ENCODE results near the gene ARID5B. TPM values are rescaled to one million over a fixed set of nuclear protein-coding genes. Genes with fewer than 3 reads are reported as not detected.
A peak's percentile ranks its signal among the peaks of the same experiment; 100 is the strongest.

The ARID5B gene
- total RNA-seq, 3 donors from 2014 or later: 21.9 to 34.1 (median 22.4) TPM

DNA sequence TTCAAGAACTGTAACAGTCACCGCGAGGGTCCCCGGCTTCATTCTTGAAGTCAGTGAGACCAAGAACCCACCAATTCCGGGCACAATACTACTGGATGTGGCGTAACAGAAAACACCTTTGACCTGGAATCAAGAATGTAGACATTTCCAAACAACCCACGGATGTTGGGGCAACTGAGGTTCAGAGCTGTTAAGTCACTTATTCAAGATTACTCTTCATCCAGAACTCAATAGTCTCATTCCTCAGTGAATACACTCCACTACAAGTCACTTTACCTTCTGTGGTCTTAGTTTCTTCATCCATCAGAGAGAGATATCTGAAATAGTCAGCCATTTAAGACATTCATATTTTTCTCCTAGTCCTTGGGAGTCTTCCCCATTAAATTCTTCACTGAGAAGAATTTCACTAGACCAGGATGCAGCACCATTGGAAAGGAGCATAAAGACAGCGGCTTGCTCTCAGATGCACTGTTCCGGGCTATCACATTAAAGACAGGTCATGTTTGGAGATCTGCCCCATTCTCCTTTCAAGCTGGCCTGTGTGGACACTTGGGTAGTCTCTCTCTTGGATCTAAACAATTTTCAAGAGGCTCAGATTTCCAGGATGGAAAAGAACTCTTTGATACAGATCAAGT is 32.3 kb upstream of the ARID5B start:
- H3K36me3 ChIP-seq (ENCODE audit: low read depth): no peaks in the 10 kb centered on the region
- intact Hi-C loops (cut with DNase I, micrococcal nuclease): no loop called here
- DNase-seq (no peak), ATAC-seq (peak; percentile 47)
- no peak overlapping the region for H3K4me3 ChIP-seq
- no peaks in the 10 kb centered on the region for H3K9me3 ChIP-seq
- TF ChIP-seq CTCF (IDR thresholded peaks at IDR 0.05): no peak
- peaks cover 3% of the 10 kb centered on the region for H3K4me1 ChIP-seq (ENCODE audit: low read depth)

DNA sequence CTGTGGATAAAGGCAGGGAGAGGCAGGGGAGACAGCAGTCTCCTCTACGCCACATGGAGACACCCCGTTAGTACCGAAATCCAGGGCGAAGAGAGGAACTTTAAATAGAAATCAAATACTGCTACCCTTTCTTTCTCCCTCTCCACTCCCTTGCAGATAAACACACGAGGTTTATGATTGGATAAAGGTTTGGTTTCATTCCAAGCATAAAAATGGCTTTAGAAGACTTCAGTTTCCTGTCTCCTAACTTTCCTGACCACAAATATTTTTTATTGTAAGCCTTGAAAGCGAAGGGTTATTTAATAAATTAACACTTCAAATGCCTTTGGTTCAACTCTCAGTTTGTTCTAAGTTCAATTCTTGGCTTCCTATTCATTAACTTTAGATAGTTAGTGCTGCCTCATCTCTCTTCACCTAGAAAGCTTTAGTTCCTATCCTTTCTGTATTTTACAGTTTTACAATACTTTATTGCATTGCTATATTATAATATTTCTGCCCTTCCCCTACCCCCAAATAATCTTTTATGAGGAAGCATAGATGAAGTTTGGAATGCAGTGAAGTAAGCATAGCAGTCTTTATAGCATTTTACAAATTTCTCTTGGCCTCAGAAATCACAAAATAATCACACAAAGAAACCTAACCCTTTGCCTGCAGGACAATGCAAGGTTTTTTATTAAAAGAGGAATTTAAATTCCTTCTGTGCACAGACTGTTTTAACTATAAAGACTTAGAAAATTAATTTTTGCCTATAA is 31.5 kb upstream of the ARID5B start:
- peaks cover 3% of the 10 kb centered on the region for H3K4me1 ChIP-seq (ENCODE audit: low read depth)
- no peak for TF ChIP-seq CTCF (IDR thresholded peaks at IDR 0.05)
- H3K36me3 ChIP-seq (ENCODE audit: low read depth): no peaks in the 10 kb centered on the region
- H3K9me3 ChIP-seq: no peaks in the 10 kb centered on the region
- intact Hi-C loops (cut with DNase I, micrococcal nuclease): no loop called here
- no peak overlapping the region for H3K4me3 ChIP-seq
- ATAC-seq (peak; percentile 61), DNase-seq (no peak)

- Histone ChIP-seq H3K4me1 (ENCODE audit: low read depth) (peaks cover 3% of the 10 kb centered on the region), H3K36me3 (ENCODE audit: low read depth) (no peaks in the 10 kb centered on the region), H3K9me3 (no peaks in the 10 kb centered on the region), H3K4me3 (no peak overlapping the region)
- no peak for ATAC-seq
- intact Hi-C loops (cut with DNase I, micrococcal nuclease): no loop called here
- no peak for DNase-seq
- no peak for TF ChIP-seq CTCF (IDR thresholded peaks at IDR 0.05)
Observed at GRCh38 chr10:61870526-61870895, 31.0 kb upstream of the ARID5B start.

- no peak overlapping the region for H3K4me3 ChIP-seq
- H3K9me3 ChIP-seq: no peaks in the 10 kb centered on the region
- DNase-seq: no peak
- no peak for TF ChIP-seq CTCF (IDR thresholded peaks at IDR 0.05)
- ATAC-seq: no peak
- peaks cover 3% of the 10 kb centered on the region for H3K4me1 ChIP-seq (ENCODE audit: low read depth)
- intact Hi-C loops (cut with DNase I, micrococcal nuclease): no loop called here
- H3K36me3 ChIP-seq (ENCODE audit: low read depth): no peaks in the 10 kb centered on the region
Observed at GRCh38 chr10:61871487-61871886, 30.0 kb upstream of the ARID5B start.

DNA sequence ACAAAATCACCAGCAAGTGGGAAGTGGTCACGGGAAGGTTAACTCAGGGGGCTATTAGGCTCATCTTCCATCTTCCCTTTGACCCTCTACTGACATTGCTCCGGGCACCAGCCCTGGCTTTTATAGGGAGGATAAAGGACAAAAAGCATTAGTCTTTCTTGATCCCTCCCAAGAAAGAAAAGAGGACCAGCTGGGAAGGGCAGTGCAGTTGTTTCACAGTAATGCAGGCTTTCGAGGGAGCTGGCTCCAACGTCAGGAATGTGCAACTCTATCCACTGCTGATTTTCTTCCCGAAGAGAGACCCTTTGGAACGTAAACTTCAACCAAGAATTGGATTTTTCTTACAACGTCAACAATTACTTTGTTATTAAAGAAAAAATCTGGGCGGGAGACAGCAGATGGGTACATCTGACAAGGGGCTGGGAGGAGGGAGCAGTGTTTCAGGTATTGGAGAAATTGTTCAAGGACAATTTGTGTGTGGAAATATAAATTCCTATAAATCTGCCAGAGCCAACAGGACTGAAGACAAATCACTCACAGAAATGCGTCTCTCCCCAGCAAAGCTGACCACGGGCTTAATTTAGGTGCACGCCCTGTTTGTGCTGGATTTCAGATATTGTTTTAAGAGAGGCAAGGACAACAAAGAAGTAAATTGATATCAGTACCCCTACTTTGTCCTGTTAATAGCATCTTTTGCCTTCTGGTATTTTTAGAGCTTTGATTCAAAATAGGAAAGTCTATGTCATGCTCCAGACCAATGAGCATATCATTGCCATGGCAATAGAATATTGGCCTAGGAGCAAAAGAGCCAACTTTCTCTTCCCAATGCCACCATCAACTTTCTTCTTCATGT is 23.4 kb upstream of the ARID5B start:
- DNase-seq: no peak
- Histone ChIP-seq H3K4me3 (no peak overlapping the region), H3K9me3 (no peaks in the 10 kb centered on the region), H3K36me3 (ENCODE audit: low read depth) (no peaks in the 10 kb centered on the region), H3K4me1 (ENCODE audit: low read depth) (no peaks in the 10 kb centered on the region)
- intact Hi-C loops (cut with DNase I, micrococcal nuclease): no loop called here
- TF ChIP-seq CTCF (IDR thresholded peaks at IDR 0.05): no peak
- ATAC-seq: no peak

All from mucosa of descending colon (tissue), 3 donors.